SH-SY5Y (cell line): ENCODE measurements around the gene MMS22L.

ENCODE experiments used
- GATA2 ChIP-seq: IDR thresholded peaks from 2 replicates; pipeline ENCODE4 v1.6.1; 2011; ENCODE audit warnings: mild to moderate bottlenecking, low read depth, low read length
- GATA3 ChIP-seq: IDR thresholded peaks from 2 replicates; pipeline ENCODE4 v1.6.1; 2011; ENCODE audit warnings: low read depth, mild to moderate bottlenecking, low read length, moderate library complexity

Gene MMS22L, protein sequence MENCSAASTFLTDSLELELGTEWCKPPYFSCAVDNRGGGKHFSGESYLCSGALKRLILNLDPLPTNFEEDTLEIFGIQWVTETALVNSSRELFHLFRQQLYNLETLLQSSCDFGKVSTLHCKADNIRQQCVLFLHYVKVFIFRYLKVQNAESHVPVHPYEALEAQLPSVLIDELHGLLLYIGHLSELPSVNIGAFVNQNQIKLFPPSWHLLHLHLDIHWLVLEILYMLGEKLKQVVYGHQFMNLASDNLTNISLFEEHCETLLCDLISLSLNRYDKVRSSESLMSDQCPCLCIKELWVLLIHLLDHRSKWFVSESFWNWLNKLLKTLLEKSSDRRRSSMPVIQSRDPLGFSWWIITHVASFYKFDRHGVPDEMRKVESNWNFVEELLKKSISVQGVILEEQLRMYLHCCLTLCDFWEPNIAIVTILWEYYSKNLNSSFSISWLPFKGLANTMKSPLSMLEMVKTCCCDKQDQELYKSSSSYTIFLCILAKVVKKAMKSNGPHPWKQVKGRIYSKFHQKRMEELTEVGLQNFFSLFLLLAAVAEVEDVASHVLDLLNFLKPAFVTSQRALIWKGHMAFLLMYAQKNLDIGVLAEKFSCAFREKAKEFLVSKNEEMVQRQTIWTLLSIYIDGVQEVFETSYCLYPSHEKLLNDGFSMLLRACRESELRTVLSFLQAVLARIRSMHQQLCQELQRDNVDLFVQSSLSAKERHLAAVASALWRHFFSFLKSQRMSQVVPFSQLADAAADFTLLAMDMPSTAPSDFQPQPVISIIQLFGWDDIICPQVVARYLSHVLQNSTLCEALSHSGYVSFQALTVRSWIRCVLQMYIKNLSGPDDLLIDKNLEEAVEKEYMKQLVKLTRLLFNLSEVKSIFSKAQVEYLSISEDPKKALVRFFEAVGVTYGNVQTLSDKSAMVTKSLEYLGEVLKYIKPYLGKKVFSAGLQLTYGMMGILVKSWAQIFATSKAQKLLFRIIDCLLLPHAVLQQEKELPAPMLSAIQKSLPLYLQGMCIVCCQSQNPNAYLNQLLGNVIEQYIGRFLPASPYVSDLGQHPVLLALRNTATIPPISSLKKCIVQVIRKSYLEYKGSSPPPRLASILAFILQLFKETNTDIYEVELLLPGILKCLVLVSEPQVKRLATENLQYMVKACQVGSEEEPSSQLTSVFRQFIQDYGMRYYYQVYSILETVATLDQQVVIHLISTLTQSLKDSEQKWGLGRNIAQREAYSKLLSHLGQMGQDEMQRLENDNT

GRCh38 chr6:97282726-97283617 is at the start of gene MMS22L:
Gene MMS22L, minus strand, starts transcription at chr6:97283216. Its CDS starts 739 bp downstream, at chr6:97282477.
- no peak for TF ChIP-seq GATA3
- TF ChIP-seq GATA2 = no peak

GRCh38 chr6:97322811-97323210 is 39.8 kb upstream of the MMS22L start:
- TF ChIP-seq GATA3 (0 out of 2 replicates have a peak, but pooled peaks have one; percentile 26), GATA2 (no peak)

GRCh38 chr6:97322226-97322625 is 39.2 kb upstream of the MMS22L start:
- TF ChIP-seq GATA3 = no peak
- no peak for TF ChIP-seq GATA2

DNA sequence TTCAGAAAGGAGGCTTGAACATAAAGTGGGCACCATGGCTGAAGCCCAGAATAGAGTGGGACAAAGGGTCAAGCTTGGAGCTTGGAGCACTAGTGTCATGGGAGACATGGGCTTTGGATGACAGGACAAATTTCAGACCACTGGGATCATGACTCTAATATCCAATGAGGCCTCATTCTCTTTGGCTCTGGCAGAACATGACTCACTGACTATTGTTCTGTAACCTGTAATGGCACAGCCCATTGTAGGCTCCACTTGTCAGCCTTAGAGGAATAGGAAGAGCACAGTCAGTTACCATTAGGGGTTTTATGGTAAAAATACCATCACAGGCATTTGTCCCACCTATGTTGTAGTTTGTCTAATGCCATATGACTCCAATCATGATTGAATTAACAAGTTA is 34.0 kb upstream of the MMS22L start:
- no peak for TF ChIP-seq GATA2
- TF ChIP-seq GATA3 = no peak

GRCh38 chr6:97312241-97312640 is 29.2 kb upstream of the MMS22L start:
- no peak for TF ChIP-seq GATA2
- TF ChIP-seq GATA3 = no peak

DNA sequence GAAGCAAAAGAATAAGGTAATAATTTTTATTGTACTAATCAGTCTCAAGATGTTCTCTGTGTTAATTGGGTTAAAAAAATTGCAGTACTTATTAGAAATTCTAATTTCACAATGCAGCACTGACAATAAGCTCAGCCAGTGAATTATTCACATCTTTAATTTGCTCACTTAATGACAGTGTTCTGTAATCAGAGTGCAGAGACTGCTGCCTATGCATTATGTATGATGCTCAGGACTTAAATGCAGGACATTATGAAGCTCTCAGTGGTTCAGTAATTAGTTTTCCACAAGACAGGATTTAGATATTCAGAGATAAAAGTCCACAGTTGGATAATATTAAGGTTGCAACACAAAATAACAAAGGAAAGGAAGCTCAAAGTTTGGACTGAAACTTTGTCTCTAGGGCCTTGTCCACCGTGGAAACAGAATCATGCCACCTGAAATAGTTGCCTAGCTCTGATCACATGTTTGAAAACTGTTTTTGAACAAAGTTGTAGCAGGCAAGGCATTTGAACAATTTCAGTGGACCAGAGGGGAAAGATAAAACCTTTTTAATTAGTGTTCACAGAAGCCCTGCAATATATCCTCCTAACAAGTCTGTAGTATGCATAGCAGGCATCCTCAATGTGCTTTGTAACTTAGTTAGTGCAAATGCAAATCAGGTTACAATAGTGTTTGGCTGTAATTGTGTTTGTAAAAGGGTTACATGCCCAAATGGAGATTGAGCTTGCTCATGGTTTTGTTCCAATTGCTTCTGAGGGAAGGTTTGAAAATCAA is 23.7 kb upstream of the MMS22L start:
- no peak for TF ChIP-seq GATA2
- 0 out of 2 replicates have a peak, but pooled peaks have one; percentile 9 for TF ChIP-seq GATA3

DNA sequence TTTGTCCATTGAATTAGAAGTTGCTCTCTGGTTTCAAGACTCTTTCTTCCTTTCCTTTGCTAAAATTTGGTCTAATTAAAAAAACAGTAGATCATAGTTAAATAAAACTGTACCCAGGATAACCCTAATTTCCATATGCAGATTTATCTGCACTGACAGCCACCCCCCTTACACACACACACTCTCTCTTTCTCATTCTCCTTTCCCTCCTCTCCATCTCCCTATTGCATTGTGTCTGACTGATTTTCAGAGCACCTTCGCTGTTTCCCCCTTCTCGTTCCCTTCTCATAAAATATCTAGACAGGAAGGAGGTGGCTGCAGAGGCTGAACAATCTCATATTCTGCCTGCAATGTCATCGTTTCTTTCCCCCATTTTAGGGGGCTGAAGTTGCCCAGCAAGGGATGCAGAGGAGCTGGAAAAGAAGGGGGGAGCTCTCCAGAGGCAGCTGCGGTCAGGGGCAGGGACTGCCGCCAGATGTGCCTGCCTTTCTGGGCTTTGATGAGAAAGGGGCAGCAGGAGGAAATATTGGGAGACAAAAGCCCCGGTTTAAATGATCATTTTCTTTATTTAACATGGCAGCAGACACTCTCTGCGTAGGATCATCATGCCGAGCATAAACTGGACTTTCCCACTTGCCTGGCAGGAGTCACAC is 22.5 kb upstream of the MMS22L start:
- no peak for TF ChIP-seq GATA3
- no peak for TF ChIP-seq GATA2

- no peak for TF ChIP-seq GATA2
- no peak for TF ChIP-seq GATA3
Measured at GRCh38 chr6:97304701-97305100, 21.7 kb upstream of the MMS22L start.

- TF ChIP-seq GATA3 (no peak), GATA2 (no peak)
Measured at GRCh38 chr6:97294451-97294850, 11.4 kb upstream of the MMS22L start.

DNA sequence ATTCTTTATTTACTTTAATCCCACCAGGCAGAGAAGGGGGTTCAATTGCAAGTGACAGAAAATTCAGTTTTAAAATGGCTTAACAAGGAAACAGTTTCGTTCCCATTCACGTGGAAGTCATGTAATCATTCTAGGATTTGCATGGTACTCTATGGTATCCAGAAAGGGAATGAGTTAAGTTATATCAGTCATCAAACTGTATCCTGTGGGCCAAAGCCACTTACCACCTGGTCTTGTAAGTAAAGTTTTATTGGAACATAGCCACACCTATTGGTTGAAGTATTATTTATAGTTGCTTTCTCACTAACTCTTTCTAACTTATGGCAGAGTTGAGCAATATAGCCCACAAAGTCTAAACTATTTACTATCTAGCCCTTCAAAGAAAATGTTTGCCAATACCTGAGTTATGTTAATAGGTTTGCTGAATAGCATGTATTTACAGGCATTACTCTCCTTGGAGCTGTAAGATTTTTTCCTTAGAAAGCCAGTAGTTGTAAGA is 10.2 kb upstream of the MMS22L start:
- TF ChIP-seq GATA2 (no peak), GATA3 (no peak)

DNA sequence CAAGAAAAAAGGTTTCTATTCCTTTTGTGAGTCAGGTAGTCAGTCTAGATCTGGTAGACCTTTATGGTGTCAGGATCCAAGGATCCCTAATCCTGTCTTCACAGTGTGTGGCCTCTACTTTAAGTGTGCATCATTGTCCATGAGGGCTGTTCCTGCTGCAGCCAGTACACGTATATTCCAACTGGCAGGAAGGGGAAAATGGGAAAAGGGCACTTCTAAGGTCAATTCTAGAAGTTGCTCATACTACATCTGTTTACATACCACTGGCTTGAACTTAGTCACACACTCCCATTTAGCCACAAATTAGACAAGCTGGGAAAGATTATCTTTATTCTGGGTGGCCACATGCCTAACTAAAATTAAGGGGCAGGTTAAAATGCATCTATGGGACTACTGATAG is 9.7 kb upstream of the MMS22L start:
- no peak for TF ChIP-seq GATA3
- TF ChIP-seq GATA2 = no peak

GRCh38 chr6:97291896-97292295 is 8.9 kb upstream of the MMS22L start:
- no peak for TF ChIP-seq GATA3
- TF ChIP-seq GATA2 = no peak
